ENCODE results near the gene FOXP2. TPM values are rescaled to one million over a fixed set of nuclear protein-coding genes. Genes with fewer than 3 reads are reported as not detected.
A peak's percentile ranks its signal among the peaks of the same experiment; 100 is the strongest.

Gene FOXP2
- total RNA-seq, 4 donors from 2014 or later, result 42.3 to 83.7 (median 50.7) TPM

GRCh38 chr7:114402876-114403635, 11.6 kb upstream of the FOXP2 start:
- Histone ChIP-seq H3K27ac (no peak overlapping the region), H3K9me3 (no peaks in the 10 kb centered on the region), H3K4me1 (peaks cover 0 to 2% (median 0%) of the 10 kb centered on the region in 3 donors), H3K27me3 (no peaks in the 10 kb centered on the region), H3K36me3 (no peaks in the 10 kb centered on the region), H3K4me3 (no peak overlapping the region)
- 66 to 83% methylated on average over 2 of the region's 2 CpGs for WGBS, 2 donors (ENCODE audit: low coverage in 1 of 2)
- no peak for ATAC-seq
- TF ChIP-seq POLR2A (IDR thresholded peaks at IDR 0.05), result no peak
- no peak for TF ChIP-seq EP300 (IDR thresholded peaks at IDR 0.05)
- no peak for TF ChIP-seq POLR2AphosphoS5 (IDR thresholded peaks at IDR 0.05)
- no peak for TF ChIP-seq CTCF (IDR thresholded peaks at IDR 0.05)

- H3K36me3 ChIP-seq, result no peaks in the 10 kb centered on the region
- no peaks in the 10 kb centered on the region for H3K27me3 ChIP-seq
- H3K9me3 ChIP-seq, result no peaks in the 10 kb centered on the region
- TF ChIP-seq EP300 (IDR thresholded peaks at IDR 0.05) (no peak), CTCF (IDR thresholded peaks at IDR 0.05) (peak; percentile 40 to 61 (median 54)), POLR2AphosphoS5 (IDR thresholded peaks at IDR 0.05) (peak; percentile 23), POLR2A (IDR thresholded peaks at IDR 0.05) (no peak)
- H3K4me1 ChIP-seq, result peaks cover 0 to 2% (median 0%) of the 10 kb centered on the region in 3 donors
- no peak overlapping the region for H3K27ac ChIP-seq
- ATAC-seq, result peak; percentile 46
- H3K4me3 ChIP-seq, result no peak overlapping the region
- WGBS, 2 donors (ENCODE audit: low coverage in 1 of 2), result 33 to 35% methylated on average over 2 of the region's 2 CpGs
Measured at GRCh38 chr7:114405427-114405826, 9.2 kb upstream of the FOXP2 start.

GRCh38 chr7:114409750-114410149, 4.9 kb upstream of the FOXP2 start:
- H3K27ac ChIP-seq, result peak overlapping the region in 1 of 4 donors; percentile 79
- no peaks in the 10 kb centered on the region for H3K36me3 ChIP-seq
- WGBS, 2 donors (ENCODE audit: low coverage in 1 of 2), result 86% methylated on average over 1 of the region's 1 CpG; no CpG with 5 or more reads in 1 of the 2 donors
- no peaks in the 10 kb centered on the region for H3K27me3 ChIP-seq
- no peaks in the 10 kb centered on the region for H3K9me3 ChIP-seq
- no peak for ATAC-seq
- H3K4me3 ChIP-seq, result no peak overlapping the region
- TF ChIP-seq POLR2AphosphoS5 (IDR thresholded peaks at IDR 0.05) (no peak), POLR2A (IDR thresholded peaks at IDR 0.05) (no peak), EP300 (IDR thresholded peaks at IDR 0.05) (no peak), CTCF (IDR thresholded peaks at IDR 0.05) (no peak)
- H3K4me1 ChIP-seq, result peaks cover 0 to 31% (median 4%) of the 10 kb centered on the region in 3 donors

- no peak for ATAC-seq
- peak overlapping the region in 1 of 2 donors; percentile 8 for H3K4me3 ChIP-seq
- no peaks in the 10 kb centered on the region for H3K27me3 ChIP-seq
- no peaks in the 10 kb centered on the region for H3K36me3 ChIP-seq
- WGBS, 2 donors (ENCODE audit: low coverage in 1 of 2), result 34 to 58% methylated on average over 2 to 4 of the region's 4 CpGs
- H3K27ac ChIP-seq, result peak overlapping the region; percentile 77 to 98 (median 82)
- H3K9me3 ChIP-seq, result no peaks in the 10 kb centered on the region
- TF ChIP-seq POLR2A (IDR thresholded peaks at IDR 0.05) (no peak), EP300 (IDR thresholded peaks at IDR 0.05) (no peak), CTCF (IDR thresholded peaks at IDR 0.05) (no peak), POLR2AphosphoS5 (IDR thresholded peaks at IDR 0.05) (no peak)
- peaks cover 0 to 31% (median 3%) of the 10 kb centered on the region in 3 donors for H3K4me1 ChIP-seq
Measured at GRCh38 chr7:114412548-114412947, 2.1 kb upstream of the FOXP2 start.

GRCh38 chr7:114413761-114414155, 857 bp upstream of the FOXP2 start:
- WGBS, 2 donors (ENCODE audit: low coverage in 1 of 2), result 20 to 26% methylated on average over 2 to 4 of the region's 4 CpGs
- H3K36me3 ChIP-seq, result no peaks in the 10 kb centered on the region
- H3K27ac ChIP-seq, result peak overlapping the region; percentile 77 to 98 (median 82)
- no peaks in the 10 kb centered on the region for H3K9me3 ChIP-seq
- no peaks in the 10 kb centered on the region for H3K27me3 ChIP-seq
- H3K4me3 ChIP-seq, result peak overlapping the region; percentile 11 to 45
- TF ChIP-seq POLR2AphosphoS5 (IDR thresholded peaks at IDR 0.05) (no peak), POLR2A (IDR thresholded peaks at IDR 0.05) (no peak), CTCF (IDR thresholded peaks at IDR 0.05) (no peak), EP300 (IDR thresholded peaks at IDR 0.05) (no peak)
- peaks cover 0 to 31% (median 2%) of the 10 kb centered on the region in 3 donors for H3K4me1 ChIP-seq
- ATAC-seq, result no peak

Measured in gastroesophageal sphincter (tissue), 4 donors.